HUES64 (cell line): ENCODE measurements around the gene TNFAIP1.

Experiments used
- H3K27ac ChIP-seq: 2 replicates; pipeline ENCODE4 v1.7.0; 2013; ENCODE audit warnings: low read depth, low read length, inconsistent platforms
- H3K27me3 ChIP-seq: 2 replicates; pipeline ENCODE4 v1.6.1; 2013; ENCODE audit warnings: mild to moderate bottlenecking, low read length; ENCODE audit not compliant: insufficient read depth
- H3K36me3 ChIP-seq: 2 replicates; pipeline ENCODE4 v1.6.1; 2013; ENCODE audit warnings: mild to moderate bottlenecking, low read length; ENCODE audit not compliant: insufficient read depth
- H3K4me1 ChIP-seq: 2 replicates; pipeline ENCODE4 v1.6.1; 2013; ENCODE audit warnings: mild to moderate bottlenecking, low read length, moderate library complexity; ENCODE audit not compliant: insufficient read depth
- H3K4me3 ChIP-seq: 2 replicates; pipeline ENCODE4 v1.5.1; 2013; ENCODE audit warnings: mild to moderate bottlenecking, low read length, moderate library complexity
- H3K9ac ChIP-seq: 2 replicates; pipeline ENCODE4 v1.6.1; 2013; ENCODE audit warnings: mild to moderate bottlenecking, low read depth, low read length
- H3K9me3 ChIP-seq: 2 replicates; pipeline ENCODE4 v1.6.1; 2013; ENCODE audit warnings: low read depth, low read length; ENCODE audit not compliant: insufficient read depth
- WGBS: fragments of 150-250, 120-280 bp; methylation state at CpG from one replicate; pipeline ENCODE4 v1.1.7; 2013; ENCODE audit warnings: missing lambda C conversion rate; 5-methylcytosine and 5-hydroxymethylcytosine counted together

The TNFAIP1 gene

DNA sequence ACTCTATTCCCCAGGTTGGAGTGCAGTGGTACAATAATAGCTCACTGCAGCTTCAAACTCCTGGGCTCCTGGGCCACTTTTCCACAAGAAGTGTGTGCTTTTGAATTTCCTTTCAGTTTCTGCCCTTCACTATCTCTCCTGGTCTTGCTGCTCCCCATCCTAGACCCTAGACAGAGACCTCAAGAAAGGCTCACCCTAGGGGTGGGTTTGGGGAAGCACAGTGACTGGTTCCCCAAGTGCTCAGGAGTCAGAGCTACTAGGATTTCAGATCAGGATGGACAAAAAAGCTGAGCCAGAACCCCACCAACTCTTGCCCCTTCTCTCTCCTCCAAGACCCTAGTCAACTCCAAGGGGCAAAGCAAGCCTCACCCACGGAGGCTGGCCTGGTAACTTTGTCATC lies 31.0 kb downstream of the TNFAIP1 start:
- Histone ChIP-seq H3K36me3 (peaks cover 21% of the 10 kb centered on the region), H3K4me1 (peaks cover 14% of the 10 kb centered on the region), H3K27me3 (peaks cover under 1% of the 10 kb centered on the region), H3K27ac (no peak overlapping the region), H3K4me3 (no peak overlapping the region), H3K9me3 (no peaks in the 10 kb centered on the region), H3K9ac (no peak overlapping the region)
- WGBS: 96% methylated on average over 1 of the region's 1 CpG

DNA sequence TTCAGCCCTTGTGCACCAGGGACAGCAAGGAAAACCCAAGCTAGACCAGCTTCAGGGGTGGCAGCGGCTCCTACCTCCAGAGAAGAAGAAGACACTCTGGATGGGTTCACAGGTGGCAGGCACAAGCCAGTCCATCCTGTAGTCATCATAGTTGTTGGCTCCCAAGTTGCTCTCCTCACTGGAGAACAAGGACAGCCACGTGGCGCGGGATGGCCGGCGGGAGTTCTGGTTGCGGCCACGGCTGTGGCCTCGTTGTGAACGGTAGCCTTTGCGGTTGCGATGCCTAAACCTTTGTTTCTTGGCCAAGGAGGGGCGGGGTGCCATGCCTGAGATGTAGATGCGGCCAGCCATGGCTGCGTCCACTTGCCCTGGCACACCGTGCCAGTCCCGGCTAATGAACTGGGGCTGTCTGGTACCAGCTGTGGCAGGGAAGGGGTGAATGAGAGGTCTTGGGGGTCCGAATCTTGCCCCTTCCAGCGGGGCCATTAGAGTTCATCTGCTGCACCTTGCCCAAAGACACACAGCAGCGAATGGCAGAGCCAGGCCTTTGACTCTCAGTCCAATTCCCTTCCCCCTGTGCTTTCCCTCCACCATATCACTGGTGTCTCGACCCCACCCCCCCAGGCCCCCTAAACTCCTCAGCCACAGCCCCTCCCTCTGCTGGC lies 32.2 kb downstream of the TNFAIP1 start:
- Histone ChIP-seq H3K4me1 (peaks cover 14% of the 10 kb centered on the region), H3K36me3 (peaks cover 11% of the 10 kb centered on the region; the same call in 1 of the 2 replicates), H3K9me3 (no peaks in the 10 kb centered on the region), H3K27ac (no peak overlapping the region), H3K9ac (no peak overlapping the region), H3K4me3 (no peak overlapping the region), H3K27me3 (peaks cover 12% of the 10 kb centered on the region)
- 89% methylated on average over 21 of the region's 21 CpGs for WGBS

DNA sequence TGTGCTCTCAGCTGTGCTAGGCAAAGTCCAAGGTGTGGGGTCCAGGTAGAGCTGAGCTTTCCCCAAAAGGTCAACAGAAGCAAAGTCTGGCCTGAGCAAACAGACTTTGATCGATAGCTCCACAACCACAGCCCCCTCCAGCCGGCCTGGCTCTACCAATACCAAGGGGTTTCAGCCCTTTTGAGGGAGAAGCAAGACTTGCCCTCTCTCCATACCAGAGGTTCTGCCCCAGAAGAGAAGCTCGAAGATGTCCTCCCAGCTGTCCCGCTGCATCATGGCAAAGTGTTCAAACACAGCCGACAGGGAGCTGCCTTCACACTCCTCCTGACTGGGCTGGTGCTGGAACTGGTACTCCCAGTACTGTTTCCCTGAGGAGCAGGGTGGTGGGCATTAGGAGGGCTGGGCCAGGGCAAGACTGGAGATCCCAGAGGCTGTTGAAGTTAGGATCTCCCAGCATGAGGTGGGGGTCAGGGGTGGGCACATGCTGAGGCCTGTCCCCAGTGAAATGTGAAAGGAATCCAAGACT lies 32.8 kb downstream of the TNFAIP1 start:
- H3K27me3 ChIP-seq: peaks cover 18% of the 10 kb centered on the region
- no peak overlapping the region for H3K27ac ChIP-seq
- peaks cover 14% of the 10 kb centered on the region for H3K4me1 ChIP-seq
- no peaks in the 10 kb centered on the region for H3K9me3 ChIP-seq
- H3K9ac ChIP-seq: no peak overlapping the region
- WGBS: 88% methylated on average over 5 of the region's 5 CpGs
- H3K36me3 ChIP-seq: peaks cover 7% of the 10 kb centered on the region; the same call in 1 of the 2 replicates
- no peak overlapping the region for H3K4me3 ChIP-seq

DNA sequence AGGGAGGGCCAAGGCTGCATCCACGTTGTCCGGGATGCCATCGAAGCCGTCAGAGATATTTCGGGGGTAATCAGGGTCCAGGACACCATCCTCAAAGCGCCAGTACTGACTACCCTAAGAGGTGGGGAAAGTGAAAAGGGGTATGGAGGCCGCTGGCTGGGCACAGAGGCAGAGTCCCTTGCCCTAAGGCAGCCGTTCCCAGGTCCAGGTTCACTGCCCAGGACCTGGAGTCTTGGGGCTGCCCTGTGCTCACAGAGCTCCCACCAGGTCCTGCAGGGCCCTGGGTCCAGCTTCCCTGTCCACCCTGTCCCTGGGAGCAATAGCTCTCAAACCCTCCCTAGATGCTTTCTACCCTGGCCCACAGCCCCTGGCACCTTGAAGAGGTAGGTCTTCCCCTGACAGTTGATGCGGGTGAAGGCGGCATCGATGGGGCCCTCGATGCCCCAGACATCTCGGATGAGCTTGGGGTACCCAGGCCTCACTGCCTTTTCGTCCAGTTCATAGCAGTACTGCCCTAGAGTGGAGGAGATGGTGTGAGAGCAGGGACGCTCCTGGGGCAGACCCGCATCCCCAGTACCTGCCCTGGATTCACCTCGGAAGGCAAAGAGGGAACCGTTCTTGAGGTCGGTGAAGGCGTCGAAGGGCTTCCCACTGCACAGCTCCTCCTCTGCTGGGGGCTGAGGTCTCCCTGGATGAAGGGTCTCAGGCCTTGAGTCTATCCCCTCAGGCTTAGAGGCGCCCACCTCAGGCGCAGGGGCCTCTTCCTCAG lies 33.5 kb downstream of the TNFAIP1 start:
- H3K36me3 ChIP-seq: peaks cover 2% of the 10 kb centered on the region; the same call in 1 of the 2 replicates
- H3K4me1 ChIP-seq: peaks cover 14% of the 10 kb centered on the region
- no peak overlapping the region for H3K4me3 ChIP-seq
- WGBS: 94% methylated on average over 23 of the region's 23 CpGs
- H3K9ac ChIP-seq: no peak overlapping the region; the same call in 1 of the 2 replicates
- H3K27me3 ChIP-seq: peaks cover 25% of the 10 kb centered on the region
- H3K9me3 ChIP-seq: no peaks in the 10 kb centered on the region
- H3K27ac ChIP-seq: no peak overlapping the region

DNA sequence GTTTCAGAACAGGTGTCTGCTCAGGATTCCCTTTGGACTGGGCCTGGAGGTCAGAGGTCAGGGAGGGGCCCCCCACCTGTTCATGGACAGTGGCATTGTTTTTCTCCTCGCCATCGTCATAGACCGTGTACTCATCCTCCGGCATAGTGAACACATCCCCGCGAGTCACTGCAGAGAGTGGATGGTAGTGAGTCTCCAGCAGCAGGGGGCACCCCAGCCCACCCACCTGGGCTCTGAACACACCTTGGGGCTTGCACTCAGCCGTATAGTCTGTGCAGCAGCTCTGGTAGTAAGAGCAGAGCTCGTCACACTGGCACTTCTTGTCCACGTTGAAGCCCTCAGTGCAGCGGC lies 34.1 kb downstream of the TNFAIP1 start:
- Histone ChIP-seq H3K4me1 (peaks cover 14% of the 10 kb centered on the region), H3K9me3 (no peaks in the 10 kb centered on the region), H3K4me3 (no peak overlapping the region), H3K27ac (peak overlapping the region; percentile 50; the same call in 1 of the 2 replicates), H3K27me3 (peaks cover 31% of the 10 kb centered on the region), H3K36me3 (peaks cover 2% of the 10 kb centered on the region; the same call in 1 of the 2 replicates), H3K9ac (no peak overlapping the region)
- 84% methylated on average over 10 of the region's 10 CpGs for WGBS

DNA sequence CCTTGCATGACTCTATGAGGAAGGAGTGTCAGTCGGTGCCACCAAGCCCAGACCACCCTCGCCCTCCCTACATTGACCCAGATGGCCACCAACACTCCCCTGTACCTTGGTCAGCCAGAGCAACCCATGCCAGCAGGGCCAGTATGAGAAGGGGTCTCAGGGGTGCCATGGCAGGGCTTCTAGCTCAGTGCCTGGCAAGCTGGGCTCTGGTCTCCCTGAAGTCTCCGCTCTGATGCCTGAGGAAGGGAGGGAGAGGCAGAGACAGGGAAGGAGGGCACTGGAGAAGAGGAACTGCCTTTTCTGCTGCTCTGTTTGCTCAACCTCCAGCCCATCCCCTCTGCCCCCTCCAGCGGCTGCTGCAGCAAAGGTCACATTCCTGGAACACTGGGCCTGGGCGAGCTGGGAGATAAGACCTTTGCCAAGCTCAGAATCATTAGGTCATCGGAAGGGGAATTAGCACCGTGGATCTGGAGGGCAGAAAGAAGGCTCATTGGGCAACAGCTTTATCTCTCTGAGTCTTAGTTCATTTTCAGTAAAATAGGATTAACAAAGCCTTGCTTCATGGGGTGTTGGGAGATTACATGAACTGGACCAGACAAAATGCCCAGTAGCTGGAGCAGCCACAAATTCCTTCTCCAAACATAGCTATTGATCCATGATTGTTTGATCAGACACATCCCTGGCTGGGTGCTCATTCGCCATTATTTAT lies 34.6 kb downstream of the TNFAIP1 start, which contains the start of gene VTN:
Gene VTN (minus strand): TSS at position 273 of the 709 bp plus-strand sequence. CDS start 104 bp downstream, at position 169.
- H3K27me3 ChIP-seq: peaks cover 36% of the 10 kb centered on the region
- peak within 1 kb of the TSS; percentile 12; the same call in 1 of the 2 replicates for H3K9ac ChIP-seq
- H3K4me1 ChIP-seq: peaks cover 14% of the 10 kb centered on the region
- peak within 1 kb of the TSS; percentile 76; the same call in 1 of the 2 replicates for H3K27ac ChIP-seq
- H3K9me3 ChIP-seq: no peaks in the 10 kb centered on the region
- peak within 1 kb of the TSS; percentile 79 for H3K4me3 ChIP-seq
- 47% methylated on average over 8 of the region's 8 CpGs for WGBS
- no peaks in the 10 kb centered on the region for H3K36me3 ChIP-seq

DNA sequence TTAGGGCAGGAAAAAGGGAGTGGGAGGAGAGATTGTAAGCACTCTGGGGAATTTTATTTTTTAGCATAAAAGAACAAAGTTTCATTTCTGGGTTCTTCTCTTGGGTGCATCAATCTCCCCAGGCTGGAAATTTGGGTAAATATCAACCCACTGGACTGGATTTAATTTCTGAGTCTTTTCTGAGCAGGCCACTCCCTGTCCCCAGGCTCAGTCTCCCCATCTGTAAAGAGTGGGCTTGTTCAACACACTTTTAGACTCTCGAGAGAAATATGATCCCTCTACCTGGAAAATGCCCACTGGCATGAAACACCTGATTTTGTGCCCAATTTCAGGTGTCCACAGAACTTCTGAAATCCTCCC lies 35.2 kb downstream of the TNFAIP1 start:
- Histone ChIP-seq H3K27ac (peak overlapping the region; percentile 76; the same call in 1 of the 2 replicates), H3K9me3 (no peaks in the 10 kb centered on the region), H3K27me3 (peaks cover 36% of the 10 kb centered on the region), H3K4me3 (peak overlapping the region; percentile 79), H3K9ac (no peak overlapping the region), H3K36me3 (no peaks in the 10 kb centered on the region), H3K4me1 (peaks cover 14% of the 10 kb centered on the region)
- 92% methylated on average over 1 of the region's 1 CpG for WGBS

DNA sequence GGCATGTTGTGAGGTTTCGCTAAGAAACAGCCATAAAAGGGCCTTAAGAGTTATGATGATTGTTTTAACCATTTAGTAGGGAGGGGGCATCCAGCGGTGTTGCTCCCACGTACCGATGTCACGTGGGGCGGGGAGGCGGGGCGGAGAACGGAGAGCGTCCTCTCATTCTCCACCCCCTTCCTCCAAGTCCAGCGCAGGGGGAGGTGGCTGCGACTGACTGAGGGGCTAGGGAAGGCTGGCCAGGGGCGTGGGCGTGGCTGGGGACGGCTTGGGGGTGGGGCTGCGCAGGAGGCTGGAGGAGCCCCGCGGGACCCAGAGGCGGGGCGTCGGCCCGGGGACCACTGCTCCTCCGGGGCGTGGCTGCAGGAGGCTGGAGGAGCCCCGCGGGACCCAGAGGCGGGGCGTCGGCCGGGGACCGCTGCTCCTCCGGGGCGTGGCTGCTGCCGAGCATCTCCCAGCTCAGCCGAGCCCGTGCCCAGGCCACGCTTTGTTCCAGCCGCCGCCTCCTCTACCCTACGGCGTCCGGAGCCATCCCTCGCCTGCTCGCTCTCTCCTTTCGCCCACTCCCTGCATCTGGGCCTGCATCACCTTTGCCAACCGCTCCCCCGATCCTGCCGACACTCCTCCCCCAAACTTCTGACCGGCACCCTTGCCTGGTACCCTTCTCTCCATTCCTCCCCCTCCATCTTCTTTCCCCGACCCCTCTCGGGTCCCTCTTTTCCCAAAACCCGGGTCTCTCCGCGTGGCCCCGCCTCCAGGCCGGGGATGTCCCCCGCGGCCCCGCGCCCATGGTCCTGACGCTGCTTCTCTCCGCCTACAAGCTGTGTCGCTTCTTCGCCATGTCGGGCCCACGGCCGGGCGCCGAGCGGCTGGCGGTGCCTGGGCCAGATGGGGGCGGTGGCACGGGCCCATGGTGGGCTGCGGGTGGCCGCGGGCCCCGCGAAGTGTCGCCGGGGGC lies 36.0 kb downstream of the TNFAIP1 start, which contains the start of gene SARM1:
Gene SARM1 (plus strand): TSS at position 450 of the 958 bp plus-strand sequence. CDS start 339 bp downstream, at position 789.
- under 1% methylated on average over 77 of the region's 80 CpGs for WGBS

DNA sequence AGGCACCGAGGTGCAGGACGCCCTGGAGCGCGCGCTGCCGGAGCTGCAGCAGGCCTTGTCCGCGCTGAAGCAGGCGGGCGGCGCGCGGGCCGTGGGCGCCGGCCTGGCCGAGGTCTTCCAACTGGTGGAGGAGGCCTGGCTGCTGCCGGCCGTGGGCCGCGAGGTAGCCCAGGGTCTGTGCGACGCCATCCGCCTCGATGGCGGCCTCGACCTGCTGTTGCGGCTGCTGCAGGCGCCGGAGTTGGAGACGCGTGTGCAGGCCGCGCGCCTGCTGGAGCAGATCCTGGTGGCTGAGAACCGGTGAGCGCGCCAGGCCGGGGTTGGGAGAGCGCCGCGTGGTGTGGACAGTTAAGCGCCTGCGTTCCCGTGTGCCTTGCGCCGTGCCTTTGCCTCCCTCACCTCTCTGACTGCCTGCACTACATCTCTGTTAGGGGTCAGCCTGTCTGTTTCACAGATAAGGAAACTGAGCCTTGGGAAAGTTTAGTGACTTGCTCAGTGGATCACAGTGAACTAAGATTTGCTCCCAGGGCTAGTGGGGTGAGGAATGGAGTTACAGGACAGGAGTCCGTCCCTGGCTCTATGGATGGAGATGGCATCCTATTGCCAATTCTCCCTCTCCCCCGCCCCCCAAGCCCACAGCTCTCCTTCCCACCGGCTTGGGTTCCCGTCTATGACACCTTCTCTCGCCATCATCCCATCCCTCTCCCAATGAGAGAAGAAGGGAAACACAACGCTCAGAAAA lies 36.8 kb downstream of the TNFAIP1 start:
- no peaks in the 10 kb centered on the region for H3K9me3 ChIP-seq
- peaks cover 14% of the 10 kb centered on the region for H3K4me1 ChIP-seq
- no peak overlapping the region for H3K27ac ChIP-seq
- H3K9ac ChIP-seq: peak overlapping the region; percentile 42
- peaks cover 43% of the 10 kb centered on the region for H3K27me3 ChIP-seq
- H3K4me3 ChIP-seq: peak overlapping the region; percentile 79
- no peaks in the 10 kb centered on the region for H3K36me3 ChIP-seq
- 12% methylated on average over 52 of the region's 53 CpGs for WGBS

More for the DNA sequence above, 36.0 kb downstream of the TNFAIP1 start, which contains the start of gene SARM1:
- Histone ChIP-seq H3K9ac (peak within 1 kb of the TSS; percentile 42), H3K4me3 (peak within 1 kb of the TSS; percentile 79), H3K9me3 (no peaks in the 10 kb centered on the region), H3K4me1 (peaks cover 14% of the 10 kb centered on the region), H3K36me3 (no peaks in the 10 kb centered on the region), H3K27ac (peak within 1 kb of the TSS; percentile 76; the same call in 1 of the 2 replicates), H3K27me3 (peaks cover 38% of the 10 kb centered on the region)
